ENCODE measurements around the gene GPR132. TPM values are rescaled to one million over a fixed set of nuclear protein-coding genes. Genes with fewer than 3 reads are reported as not detected.

The GPR132 gene
- total and polyA plus RNA-seq, 2 of the 13 experiments (the other 11 are each of a cell fraction or from before 2014, with no cell fraction given), result not detected

- TF ChIP-seq ZNF142 (CRISPR knock-in tag; IDR thresholded peaks at IDR 0.05) (no peak), ATF7-NPFF (CRISPR knock-in tag; IDR thresholded peaks at IDR 0.05; ENCODE audit: low read depth) (no peak), SKI (IDR thresholded peaks at IDR 0.05; ENCODE audit: partially characterized antibody) (no peak), TOE1 (CRISPR knock-in tag; IDR thresholded peaks at IDR 0.05) (no peak), HCFC1 (IDR thresholded peaks at IDR 0.05; ENCODE audit: low read depth, low read length) (no peak), ZNF484 (CRISPR knock-in tag; IDR thresholded peaks at IDR 0.05; ENCODE audit: borderline replicate concordance, low read depth) (no peak)
These were observed 5.2 kb downstream of the GPR132 start (continued) for GRCh38 chr14:105059925-105060565.

Measured in HepG2 (cell line).